ENCODE results near the gene GNPNAT1. TPM values are rescaled to one million over a fixed set of nuclear protein-coding genes. Genes with fewer than 3 reads are reported as not detected.

GNPNAT1 gene
- total RNA-seq, 6 experiments from 2014 or later, result 43.1 to 53.6 (median 47.2) TPM

DNA sequence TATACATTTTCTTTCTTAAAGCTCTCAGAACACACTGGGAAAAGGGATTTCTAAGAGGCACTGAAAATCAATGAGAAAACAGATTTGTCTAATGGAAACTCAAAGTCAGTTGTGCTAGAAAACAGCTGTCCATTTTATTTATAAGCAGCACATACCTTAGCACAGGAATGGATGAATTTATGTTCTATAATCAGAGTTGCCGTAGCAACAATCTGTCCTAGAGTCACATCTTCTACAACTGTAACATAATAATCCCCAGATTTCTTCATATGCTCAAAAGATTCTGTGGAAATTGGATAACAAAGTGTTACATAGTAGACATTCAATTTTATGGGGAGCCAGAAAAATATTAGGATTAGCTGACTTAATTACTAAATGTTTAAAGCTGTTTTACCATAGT, 9.8 kb downstream of the GNPNAT1 start:
- DNase-seq, result no peak

DNA sequence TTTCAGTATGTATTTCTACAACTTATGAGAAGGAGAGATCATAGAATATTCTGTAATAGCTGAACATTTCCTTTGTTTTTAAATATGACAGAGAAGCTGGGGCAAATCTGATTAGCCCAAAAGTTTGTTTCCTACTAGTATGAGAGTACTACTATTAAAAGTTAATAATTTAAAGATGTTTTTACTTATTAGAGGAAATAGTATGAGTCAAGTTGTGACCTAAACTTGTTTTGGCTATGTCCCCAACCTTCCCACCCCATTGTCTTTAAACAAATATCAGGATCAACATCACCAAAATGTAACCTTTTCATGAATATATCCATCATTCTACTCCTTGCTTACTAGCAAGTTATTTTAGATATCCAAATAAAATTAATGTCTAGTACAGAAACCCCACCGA, 10.5 kb downstream of the GNPNAT1 start:
- Mint-ChIP-seq H3K4me3 (no peak overlapping the region), H3K9me3 (no peaks in the 10 kb centered on the region), H3K27ac (no peak overlapping the region), H3K27me3 (ENCODE audit: insufficient read depth) (no peaks in the 10 kb centered on the region), H3K36me3 (ENCODE audit: low read depth) (peaks cover 13% of the 10 kb centered on the region; the same call in 1 of the 2 replicates), H3K4me1 (ENCODE audit: low read depth) (peaks cover 24% of the 10 kb centered on the region)
- DNase-seq, result no peak
- TF ChIP-seq, protein P1, sequence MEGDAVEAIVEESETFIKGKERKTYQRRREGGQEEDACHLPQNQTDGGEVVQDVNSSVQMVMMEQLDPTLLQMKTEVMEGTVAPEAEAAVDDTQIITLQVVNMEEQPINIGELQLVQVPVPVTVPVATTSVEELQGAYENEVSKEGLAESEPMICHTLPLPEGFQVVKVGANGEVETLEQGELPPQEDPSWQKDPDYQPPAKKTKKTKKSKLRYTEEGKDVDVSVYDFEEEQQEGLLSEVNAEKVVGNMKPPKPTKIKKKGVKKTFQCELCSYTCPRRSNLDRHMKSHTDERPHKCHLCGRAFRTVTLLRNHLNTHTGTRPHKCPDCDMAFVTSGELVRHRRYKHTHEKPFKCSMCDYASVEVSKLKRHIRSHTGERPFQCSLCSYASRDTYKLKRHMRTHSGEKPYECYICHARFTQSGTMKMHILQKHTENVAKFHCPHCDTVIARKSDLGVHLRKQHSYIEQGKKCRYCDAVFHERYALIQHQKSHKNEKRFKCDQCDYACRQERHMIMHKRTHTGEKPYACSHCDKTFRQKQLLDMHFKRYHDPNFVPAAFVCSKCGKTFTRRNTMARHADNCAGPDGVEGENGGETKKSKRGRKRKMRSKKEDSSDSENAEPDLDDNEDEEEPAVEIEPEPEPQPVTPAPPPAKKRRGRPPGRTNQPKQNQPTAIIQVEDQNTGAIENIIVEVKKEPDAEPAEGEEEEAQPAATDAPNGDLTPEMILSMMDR (IDR thresholded peaks at IDR 0.05), result no peak

More for the DNA sequence above, 9.8 kb downstream of the GNPNAT1 start:
- H3K27me3 Mint-ChIP-seq (ENCODE audit: insufficient read depth), result no peaks in the 10 kb centered on the region
- H3K4me1 Mint-ChIP-seq (ENCODE audit: low read depth), result peaks cover 24% of the 10 kb centered on the region
- TF ChIP-seq, protein P1 (IDR thresholded peaks at IDR 0.05), result no peak
- no peaks in the 10 kb centered on the region for H3K9me3 Mint-ChIP-seq
- H3K27ac Mint-ChIP-seq, result peak overlapping the region; percentile 18; the same call in 1 of the 2 replicates
- H3K4me3 Mint-ChIP-seq, result no peak overlapping the region
- peaks cover 13% of the 10 kb centered on the region; the same call in 1 of the 2 replicates for H3K36me3 Mint-ChIP-seq (ENCODE audit: low read depth)

DNA sequence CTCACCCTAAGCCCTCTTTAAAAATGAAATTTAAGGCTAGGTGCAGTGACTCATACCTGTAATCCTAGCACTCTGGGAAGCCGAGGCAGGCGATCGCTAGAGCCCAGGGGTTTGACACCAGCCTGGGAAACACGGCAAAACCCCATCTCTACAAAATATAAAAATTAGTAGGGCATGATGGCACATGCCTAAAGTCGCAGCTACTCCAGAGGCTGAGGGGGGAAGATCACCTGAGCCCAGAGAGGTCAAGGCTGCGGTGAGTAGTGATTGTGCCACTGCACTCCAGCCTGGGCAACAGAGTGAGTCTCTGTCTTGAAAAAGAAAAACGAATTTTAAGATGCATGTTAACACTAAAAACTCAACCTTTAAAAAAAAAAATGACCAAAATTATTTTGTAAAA, 12.7 kb downstream of the GNPNAT1 start:
- no peaks in the 10 kb centered on the region for H3K9me3 Mint-ChIP-seq
- H3K4me1 Mint-ChIP-seq (ENCODE audit: low read depth), result peaks cover 15% of the 10 kb centered on the region
- no peak for DNase-seq
- H3K27me3 Mint-ChIP-seq (ENCODE audit: insufficient read depth), result no peaks in the 10 kb centered on the region
- peaks cover 20% of the 10 kb centered on the region; the same call in 1 of the 2 replicates for H3K36me3 Mint-ChIP-seq (ENCODE audit: low read depth)
- H3K27ac Mint-ChIP-seq, result no peak overlapping the region
- H3K4me3 Mint-ChIP-seq, result no peak overlapping the region
- TF ChIP-seq, protein P1 (IDR thresholded peaks at IDR 0.05), result no peak

DNA sequence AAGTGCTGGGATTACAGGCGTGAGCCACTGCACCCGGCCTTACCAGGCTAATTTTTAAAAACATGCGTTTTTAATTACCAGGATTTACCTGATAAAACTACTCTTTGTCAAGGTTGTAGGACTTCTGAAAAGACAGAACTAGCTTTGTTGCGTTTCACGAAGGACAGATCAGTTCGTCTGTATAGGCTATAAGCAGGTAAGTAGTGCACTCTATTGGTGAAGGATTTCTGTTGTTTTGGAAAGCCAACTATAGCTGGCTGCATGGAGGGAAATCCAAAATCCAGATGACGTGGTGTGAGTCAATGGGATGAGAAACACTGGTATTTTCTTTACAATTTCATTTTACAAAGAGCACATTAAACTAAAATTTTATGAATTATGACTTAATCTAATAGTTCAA, 14.6 kb downstream of the GNPNAT1 start:
- H3K4me3 Mint-ChIP-seq, result no peak overlapping the region
- DNase-seq, result no peak
- TF ChIP-seq, protein P1 (IDR thresholded peaks at IDR 0.05), result no peak
- no peak overlapping the region for H3K27ac Mint-ChIP-seq
- H3K27me3 Mint-ChIP-seq (ENCODE audit: insufficient read depth), result no peaks in the 10 kb centered on the region; the same call in 1 of the 2 replicates
- H3K9me3 Mint-ChIP-seq, result no peaks in the 10 kb centered on the region
- peaks cover 13% of the 10 kb centered on the region; the same call in 1 of the 2 replicates for H3K36me3 Mint-ChIP-seq (ENCODE audit: low read depth)
- H3K4me1 Mint-ChIP-seq (ENCODE audit: low read depth), result peaks cover 15% of the 10 kb centered on the region

DNA sequence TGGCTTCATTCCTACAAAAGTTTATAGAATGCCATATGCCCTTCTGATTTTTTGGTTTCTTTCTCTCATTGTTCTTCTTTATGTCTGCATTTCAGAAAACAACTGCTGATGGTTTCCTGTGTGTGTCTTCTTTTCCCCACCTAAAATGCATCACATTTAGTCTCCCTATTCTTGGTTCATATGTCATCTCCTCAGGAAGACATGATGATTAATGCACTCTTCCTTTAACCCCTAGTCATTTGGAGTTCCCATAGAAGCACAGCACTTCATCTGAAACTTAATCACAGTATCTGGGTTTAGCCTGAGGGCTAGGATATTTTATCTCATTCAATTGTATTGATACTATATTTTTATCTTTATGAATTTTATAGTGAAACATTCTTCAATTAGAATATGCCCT, 21.5 kb downstream of the GNPNAT1 start:
- Mint-ChIP-seq H3K9me3 (no peaks in the 10 kb centered on the region), H3K4me1 (ENCODE audit: low read depth) (peaks cover 36% of the 10 kb centered on the region), H3K27ac (0 out of 2 replicates have a peak overlapping the region, but pooled peaks have one; percentile 2), H3K4me3 (no peak overlapping the region), H3K27me3 (ENCODE audit: insufficient read depth) (no peaks in the 10 kb centered on the region; the same call in 1 of the 2 replicates), H3K36me3 (ENCODE audit: low read depth) (peaks cover under 1% of the 10 kb centered on the region)
- TF ChIP-seq, protein P1 (IDR thresholded peaks at IDR 0.05), result no peak
- no peak for DNase-seq

Data from HFFc6 (cell line).